SU-DHL-6 (cell line): ENCODE results near the gene HMGB1.

ENCODE experiments used
- H2AFZ ChIP-seq: fragments of 200-600 bp; sonication (generic); 2 replicates; pipeline ENCODE4 v1.6.1; 2014; ENCODE audit warnings: low read depth, mild to moderate bottlenecking, moderate library complexity, mixed read lengths, antibody characterized with exemption, low read length; ENCODE audit not compliant: severe bottlenecking
- H3F3A ChIP-seq: fragments of 200-600 bp; shearing (Covaris generic); 2 replicates; pipeline ENCODE4 v1.6.0; 2016; ENCODE audit warnings: antibody characterized with exemption, mild to moderate bottlenecking; ENCODE audit not compliant: insufficient read depth
- H3K27ac ChIP-seq: fragments of 200-600 bp; sonication (generic); 2 replicates; pipeline ENCODE4 v1.5.1; 2016; ENCODE audit warnings: low read depth, mild to moderate bottlenecking, low read length, moderate library complexity, mixed read lengths
- H3K27me3 ChIP-seq: fragments of 200-600 bp; sonication (generic), shearing (Covaris generic); 2 replicates; pipeline ENCODE4 v1.6.0; 2014; ENCODE audit warnings: mild to moderate bottlenecking, low read length
- H3K36me3 ChIP-seq: fragments of 200-600 bp; sonication (generic); 2 replicates; pipeline ENCODE4 v1.6.1; 2014; ENCODE audit warnings: mild to moderate bottlenecking, low read length, mixed read lengths
- H3K4me2 ChIP-seq: fragments of 300-600, 200-600 bp; shearing (Covaris generic), sonication (generic); 2 replicates; pipeline ENCODE4 v1.6.0; 2014; ENCODE audit warnings: low read length, low read depth, mild to moderate bottlenecking; ENCODE audit not compliant: poor library complexity, severe bottlenecking
- H3K4me3 ChIP-seq: fragments of 200-600 bp; sonication (generic); 2 replicates; pipeline ENCODE4 v1.5.1; 2014; ENCODE audit warnings: antibody characterized with exemption, low read length, mild to moderate bottlenecking, mixed read lengths; ENCODE audit not compliant: insufficient read depth, poor library complexity, severe bottlenecking
- H3K79me2 ChIP-seq: fragments of 200-600 bp; sonication (generic); 2 replicates; pipeline ENCODE4 v1.6.1; 2014; ENCODE audit warnings: mild to moderate bottlenecking, low read length, moderate library complexity; ENCODE audit not compliant: insufficient read depth
- H3K9ac ChIP-seq: fragments of 200-600 bp; sonication (generic); 2 replicates; pipeline ENCODE4 v1.7.0; 2014; ENCODE audit warnings: mild to moderate bottlenecking, low read length
- H3K9me2 ChIP-seq: fragments of 200-600 bp; sonication (generic); replicated peaks from 2 replicates; pipeline ENCODE4 v1.6.1; 2014; ENCODE audit warnings: low read length; ENCODE audit not compliant: insufficient read depth
- H3K9me3 ChIP-seq: fragments of 200-600 bp; sonication (generic); 2 replicates; pipeline ENCODE4 v1.6.1; 2014; ENCODE audit warnings: low read length, mixed read lengths; ENCODE audit not compliant: insufficient read depth
- H4K20me1 ChIP-seq: fragments of 200-600 bp; sonication (generic); 2 replicates; pipeline ENCODE4 v1.6.1; 2014; ENCODE audit warnings: low read depth, mild to moderate bottlenecking, antibody characterized with exemption, low read length, moderate library complexity, mixed read lengths
- EZH2phosphoT487 ChIP-seq: fragments of 200-600 bp; sonication (generic), shearing (Covaris generic); conservative IDR thresholded peaks from 2 replicates; pipeline ENCODE4 v1.6.1; 2018; ENCODE audit warnings: mild to moderate bottlenecking, antibody characterized with exemption, low read length, moderate library complexity, mixed read lengths
- TF ChIP-seq, protein P1 (sequence below): fragments of 200-600 bp; sonication (generic); IDR thresholded peaks from one replicate; pipeline ENCODE4 v1.5.1; 2017; ENCODE audit warnings: antibody characterized with exemption, mild to moderate bottlenecking, low read length, moderate library complexity; ENCODE audit not compliant: insufficient read depth, poor library complexity, severe bottlenecking

Gene HMGB1

DNA sequence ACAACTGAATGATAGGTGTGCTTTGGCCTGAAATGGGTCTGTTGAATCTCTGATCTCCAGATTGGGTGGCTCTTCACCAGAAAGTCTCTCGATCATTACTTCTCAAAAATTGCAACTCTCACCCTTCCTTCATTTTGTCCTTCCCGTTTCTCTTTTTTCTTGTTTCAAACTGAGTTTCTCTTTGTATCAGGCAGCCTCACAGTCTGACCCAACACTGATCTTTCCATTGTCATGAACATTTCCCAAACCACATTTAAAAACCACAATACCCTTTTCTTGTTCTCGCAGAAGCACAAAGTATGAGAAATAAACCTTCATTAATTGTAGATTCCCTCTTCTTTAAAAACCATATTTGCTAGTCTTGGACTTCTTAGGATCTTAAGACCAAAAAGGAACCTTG is 33.6 kb upstream of the HMGB1 start:
- H3K79me2 ChIP-seq = no peaks in the 10 kb centered on the region
- no peak overlapping the region for H3K9ac ChIP-seq
- H3K4me2 ChIP-seq = no peak overlapping the region
- no peak for TF ChIP-seq EZH2phosphoT487
- TF ChIP-seq, protein P1, sequence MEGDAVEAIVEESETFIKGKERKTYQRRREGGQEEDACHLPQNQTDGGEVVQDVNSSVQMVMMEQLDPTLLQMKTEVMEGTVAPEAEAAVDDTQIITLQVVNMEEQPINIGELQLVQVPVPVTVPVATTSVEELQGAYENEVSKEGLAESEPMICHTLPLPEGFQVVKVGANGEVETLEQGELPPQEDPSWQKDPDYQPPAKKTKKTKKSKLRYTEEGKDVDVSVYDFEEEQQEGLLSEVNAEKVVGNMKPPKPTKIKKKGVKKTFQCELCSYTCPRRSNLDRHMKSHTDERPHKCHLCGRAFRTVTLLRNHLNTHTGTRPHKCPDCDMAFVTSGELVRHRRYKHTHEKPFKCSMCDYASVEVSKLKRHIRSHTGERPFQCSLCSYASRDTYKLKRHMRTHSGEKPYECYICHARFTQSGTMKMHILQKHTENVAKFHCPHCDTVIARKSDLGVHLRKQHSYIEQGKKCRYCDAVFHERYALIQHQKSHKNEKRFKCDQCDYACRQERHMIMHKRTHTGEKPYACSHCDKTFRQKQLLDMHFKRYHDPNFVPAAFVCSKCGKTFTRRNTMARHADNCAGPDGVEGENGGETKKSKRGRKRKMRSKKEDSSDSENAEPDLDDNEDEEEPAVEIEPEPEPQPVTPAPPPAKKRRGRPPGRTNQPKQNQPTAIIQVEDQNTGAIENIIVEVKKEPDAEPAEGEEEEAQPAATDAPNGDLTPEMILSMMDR = no peak
- H3K4me3 ChIP-seq = no peak overlapping the region
- no peaks in the 10 kb centered on the region for H3K9me2 ChIP-seq
- no peaks in the 10 kb centered on the region for H3K9me3 ChIP-seq
- H3K36me3 ChIP-seq = no peaks in the 10 kb centered on the region
- no peak overlapping the region for H2AFZ ChIP-seq
- H3K27ac ChIP-seq = no peak overlapping the region
- no peaks in the 10 kb centered on the region for H4K20me1 ChIP-seq
- 0 out of 2 replicates have a peak, but pooled peaks cover 5% of the 10 kb centered on the region for H3F3A ChIP-seq
- no peaks in the 10 kb centered on the region for H3K27me3 ChIP-seq

DNA sequence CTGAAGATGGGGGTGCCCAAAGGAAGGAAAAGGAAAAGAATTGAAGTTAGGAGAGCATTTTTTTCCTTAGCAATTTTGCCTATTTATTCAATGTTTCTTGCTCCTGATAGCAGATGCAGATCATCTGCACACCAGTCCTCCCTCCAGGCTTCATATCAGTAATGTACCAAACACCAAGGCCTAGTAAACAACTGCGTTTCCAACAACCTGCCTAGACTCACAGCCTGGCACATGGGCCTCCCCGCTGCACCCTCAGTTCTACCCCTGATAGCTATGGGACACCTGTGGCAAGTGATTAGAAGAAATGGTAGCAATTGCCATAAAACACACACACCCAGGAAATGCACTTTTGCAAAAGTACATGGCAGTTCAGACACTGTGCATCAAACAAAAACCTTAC is 30.4 kb upstream of the HMGB1 start:
- H3K27me3 ChIP-seq = no peaks in the 10 kb centered on the region
- TF ChIP-seq, protein P1 = no peak
- TF ChIP-seq EZH2phosphoT487 = no peak
- no peak overlapping the region for H3K9ac ChIP-seq
- no peaks in the 10 kb centered on the region for H3K9me3 ChIP-seq
- no peaks in the 10 kb centered on the region for H3K79me2 ChIP-seq
- H3K9me2 ChIP-seq = no peaks in the 10 kb centered on the region
- no peaks in the 10 kb centered on the region for H3K36me3 ChIP-seq
- H4K20me1 ChIP-seq = no peaks in the 10 kb centered on the region
- H3K27ac ChIP-seq = no peak overlapping the region
- no peak overlapping the region for H3K4me2 ChIP-seq
- no peak overlapping the region for H2AFZ ChIP-seq
- no peaks in the 10 kb centered on the region for H3F3A ChIP-seq
- no peak overlapping the region for H3K4me3 ChIP-seq

DNA sequence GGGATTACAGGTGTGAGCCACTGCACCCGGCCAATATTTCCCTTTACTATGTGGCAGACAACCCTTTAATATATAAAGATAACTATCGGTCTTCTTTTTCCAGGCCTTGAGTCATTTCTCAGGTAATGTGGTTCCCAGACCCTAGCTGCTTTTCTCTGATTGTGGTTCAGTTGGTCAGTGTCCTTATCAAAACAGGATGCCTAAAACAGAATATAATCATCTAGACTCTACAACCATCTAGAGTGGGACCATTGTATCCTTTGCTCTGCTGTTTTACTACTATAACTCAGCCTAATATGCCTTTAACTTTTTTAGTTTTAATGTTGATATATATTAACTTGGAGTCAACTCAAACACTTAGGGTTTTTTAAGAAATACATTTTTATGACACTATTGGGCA is 30.0 kb upstream of the HMGB1 start:
- Histone ChIP-seq H3K27ac (no peak overlapping the region), H3F3A (no peaks in the 10 kb centered on the region), H3K36me3 (no peaks in the 10 kb centered on the region), H3K4me3 (no peak overlapping the region), H3K27me3 (no peaks in the 10 kb centered on the region), H3K79me2 (no peaks in the 10 kb centered on the region), H3K9me3 (no peaks in the 10 kb centered on the region), H3K4me2 (no peak overlapping the region), H4K20me1 (no peaks in the 10 kb centered on the region), H3K9me2 (no peaks in the 10 kb centered on the region), H2AFZ (no peak overlapping the region), H3K9ac (no peak overlapping the region)
- TF ChIP-seq, protein P1 = no peak
- TF ChIP-seq EZH2phosphoT487 = no peak
